ENCODE data around the gene FGFBP1.

Gene FGFBP1

DNA sequence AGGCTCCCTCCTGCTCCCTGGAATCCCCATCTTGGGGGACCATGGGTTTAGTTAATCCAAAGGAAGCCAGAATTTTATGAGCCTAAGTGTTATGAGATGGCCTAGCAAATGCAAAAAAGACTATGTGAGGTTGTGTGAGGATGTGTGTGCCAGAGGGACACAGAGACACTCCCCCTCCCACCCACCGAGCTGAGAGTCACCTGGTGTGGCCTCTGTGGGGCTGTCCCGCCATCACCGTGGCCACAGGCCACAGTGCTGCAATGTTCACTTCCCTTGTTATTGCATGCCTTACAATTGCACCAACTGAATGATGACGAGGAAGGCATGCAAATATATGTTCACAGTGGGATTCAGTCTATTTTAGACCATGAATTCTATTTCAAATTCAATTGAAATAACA, 25.0 kb upstream of the FGFBP1 start:
- H3K4me3 ChIP-seq (ENCODE audit: low read depth, low read length), result no peak overlapping the region
- no peaks in the 10 kb centered on the region for H3K9me3 ChIP-seq
- H3K27me3 ChIP-seq, result no peaks in the 10 kb centered on the region; the same call in 1 of the 2 replicates
- no peak for DNase-seq
- no peak for TF ChIP-seq CTCF (IDR thresholded peaks at IDR 0.05; ENCODE audit: low read depth, low read length)
- H3K4me1 ChIP-seq, result no peaks in the 10 kb centered on the region
- no peaks in the 10 kb centered on the region for H3K36me3 ChIP-seq

DNA sequence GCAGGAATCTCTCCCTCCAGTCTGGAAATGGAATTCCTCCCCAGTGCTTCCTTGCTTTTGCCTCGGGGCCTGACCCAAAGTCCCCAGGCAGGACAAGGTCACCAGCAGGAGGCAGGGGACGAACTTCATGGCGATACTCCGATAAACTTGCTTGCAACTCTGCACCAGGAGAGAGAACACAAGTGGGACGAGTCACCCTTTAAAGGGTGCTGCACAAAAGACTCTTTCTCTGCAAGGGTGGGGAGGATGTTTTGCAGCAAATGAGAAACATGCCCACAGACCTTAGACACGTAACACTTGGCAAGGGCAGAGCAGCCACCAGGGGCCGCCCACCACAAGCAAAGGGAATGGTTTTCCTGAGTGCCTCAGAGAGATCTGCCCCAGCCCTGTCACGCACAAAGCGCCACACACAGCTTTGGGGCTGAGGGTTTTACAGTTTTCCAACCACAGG, 24.5 kb upstream of the FGFBP1 start, which contains the start of gene FGFBP2:
Gene FGFBP2, minus strand, starts transcription at position 175 of the 451 bp plus-strand sequence. Its CDS starts 46 bp downstream, at position 129.
- Histone ChIP-seq H3K4me1 (no peaks in the 10 kb centered on the region), H3K36me3 (no peaks in the 10 kb centered on the region), H3K9me3 (no peaks in the 10 kb centered on the region), H3K27me3 (no peaks in the 10 kb centered on the region), H3K4me3 (ENCODE audit: low read depth, low read length) (no peak within 1 kb of the TSS)
- peak; percentile 73 for DNase-seq
- TF ChIP-seq CTCF (IDR thresholded peaks at IDR 0.05; ENCODE audit: low read depth, low read length), result peak; percentile 77

DNA sequence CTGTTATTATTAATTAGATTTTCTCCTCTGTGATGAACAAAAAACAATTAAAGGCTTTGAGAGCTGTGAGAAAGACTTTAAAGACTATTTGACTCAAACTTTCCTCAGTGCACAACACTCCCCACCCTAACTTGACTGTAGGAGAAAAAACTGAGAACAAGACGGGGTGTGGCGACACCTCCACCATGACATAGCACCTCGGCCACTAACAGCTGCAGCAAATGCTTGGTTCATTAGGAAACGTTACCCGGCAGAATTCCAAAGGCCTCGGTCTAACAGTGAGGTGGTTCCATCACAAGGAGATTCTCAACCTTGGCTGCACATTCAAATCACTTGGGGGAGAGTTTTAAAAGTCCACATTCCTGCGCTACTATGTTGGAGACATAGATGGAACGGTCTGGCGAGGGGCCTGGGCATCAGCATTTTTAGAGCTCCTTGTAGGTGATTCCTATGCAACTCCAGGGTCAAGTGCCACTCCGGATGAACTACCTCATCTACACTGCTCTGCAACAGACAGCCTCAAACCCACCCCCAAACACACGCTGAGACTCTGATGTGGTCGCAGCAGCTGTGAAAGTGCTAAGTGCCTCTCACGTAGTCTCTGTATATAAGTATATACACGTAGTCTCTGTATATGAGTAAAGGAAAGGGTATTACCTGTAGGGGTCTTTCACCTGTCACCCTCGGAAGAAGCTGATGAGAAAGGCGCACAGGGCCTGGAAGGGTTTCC, 23.4 kb upstream of the FGFBP1 start:
- Histone ChIP-seq H3K36me3 (no peaks in the 10 kb centered on the region), H3K4me1 (no peaks in the 10 kb centered on the region), H3K4me3 (ENCODE audit: low read depth, low read length) (no peak overlapping the region), H3K9me3 (no peaks in the 10 kb centered on the region), H3K27me3 (no peaks in the 10 kb centered on the region)
- TF ChIP-seq CTCF (IDR thresholded peaks at IDR 0.05; ENCODE audit: low read depth, low read length), result no peak
- no peak for DNase-seq

- TF ChIP-seq CTCF (IDR thresholded peaks at IDR 0.05; ENCODE audit: low read depth, low read length), result no peak
- DNase-seq, result no peak
- Histone ChIP-seq H3K36me3 (no peaks in the 10 kb centered on the region), H3K27me3 (no peaks in the 10 kb centered on the region), H3K4me3 (ENCODE audit: low read depth, low read length) (no peak overlapping the region), H3K4me1 (no peaks in the 10 kb centered on the region), H3K9me3 (no peaks in the 10 kb centered on the region)
Observed at GRCh38 chr4:15958562-15958961, 20.0 kb upstream of the FGFBP1 start.

GRCh38 chr4:15956179-15956850, 17.8 kb upstream of the FGFBP1 start:
- Histone ChIP-seq H3K9me3 (no peaks in the 10 kb centered on the region), H3K27me3 (no peaks in the 10 kb centered on the region), H3K36me3 (no peaks in the 10 kb centered on the region), H3K4me3 (ENCODE audit: low read depth, low read length) (no peak overlapping the region), H3K4me1 (no peaks in the 10 kb centered on the region)
- peak; percentile 87 for DNase-seq
- peak; percentile 96 for TF ChIP-seq CTCF (IDR thresholded peaks at IDR 0.05; ENCODE audit: low read depth, low read length)

DNA sequence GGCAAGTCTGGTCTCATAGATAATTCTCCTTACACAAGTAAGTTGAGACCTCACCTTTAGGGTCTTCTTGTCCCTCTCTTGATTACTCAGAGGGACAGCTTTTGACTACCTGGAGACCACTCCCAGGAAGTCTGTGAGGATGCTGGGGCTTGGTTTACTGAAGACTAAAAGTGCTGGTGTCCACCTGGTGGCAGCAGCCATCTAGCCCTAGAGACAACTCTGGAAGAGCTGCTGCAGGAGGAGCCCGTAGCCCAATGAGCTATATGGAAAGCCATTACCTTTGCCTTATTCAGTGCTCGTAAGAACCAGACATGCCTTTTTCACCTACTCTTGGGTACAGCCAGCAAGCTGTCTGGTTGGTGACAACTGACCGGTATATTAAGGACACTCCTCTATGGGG, 17.1 kb upstream of the FGFBP1 start:
- Histone ChIP-seq H3K27me3 (no peaks in the 10 kb centered on the region), H3K4me1 (no peaks in the 10 kb centered on the region), H3K9me3 (no peaks in the 10 kb centered on the region), H3K36me3 (no peaks in the 10 kb centered on the region), H3K4me3 (ENCODE audit: low read depth, low read length) (no peak overlapping the region)
- 0 out of 2 replicates have a peak, but pooled peaks have one; percentile 10 for TF ChIP-seq CTCF (IDR thresholded peaks at IDR 0.05; ENCODE audit: low read depth, low read length)
- no peak for DNase-seq
